PC-9 (cell line): ENCODE measurements around the gene PRR29.

Experiments
- EZH2 ChIP-seq: fragments of 200-600 bp; sonication (generic); IDR thresholded peaks from 2 replicates; pipeline ENCODE4 v1.8.0; 2017; ENCODE audit warnings: antibody characterized with exemption, low read depth
- TF ChIP-seq, protein P1 (sequence below): fragments of 200-600 bp; sonication (generic); conservative IDR thresholded peaks from 2 replicates; pipeline ENCODE4 v1.6.1; 2017; ENCODE audit warnings: mixed run types, antibody characterized with exemption, mild to moderate bottlenecking, moderate library complexity

DNA sequence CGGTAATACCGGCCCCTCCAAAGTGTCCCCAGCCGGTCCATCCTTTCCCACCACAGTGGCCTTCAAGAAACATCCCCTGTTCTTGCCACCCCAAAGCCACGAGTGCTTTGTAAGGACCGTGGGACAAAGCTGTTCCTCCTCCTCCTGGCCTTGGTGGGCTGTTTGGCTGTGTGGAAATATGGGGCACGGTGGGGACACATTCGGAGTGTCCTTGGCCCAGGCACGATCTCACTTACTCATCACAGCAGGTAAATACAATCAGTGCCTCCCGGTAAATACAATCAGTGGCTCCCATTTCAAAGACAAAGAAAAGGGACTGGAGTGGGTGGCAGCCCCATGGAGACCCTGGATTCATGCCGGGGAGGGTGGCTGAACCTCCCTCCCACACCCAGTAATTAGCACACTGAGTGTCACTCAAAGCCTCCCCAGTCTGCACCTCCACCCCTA, 35.8 kb upstream of the PRR29 start:
- TF ChIP-seq, protein P1, sequence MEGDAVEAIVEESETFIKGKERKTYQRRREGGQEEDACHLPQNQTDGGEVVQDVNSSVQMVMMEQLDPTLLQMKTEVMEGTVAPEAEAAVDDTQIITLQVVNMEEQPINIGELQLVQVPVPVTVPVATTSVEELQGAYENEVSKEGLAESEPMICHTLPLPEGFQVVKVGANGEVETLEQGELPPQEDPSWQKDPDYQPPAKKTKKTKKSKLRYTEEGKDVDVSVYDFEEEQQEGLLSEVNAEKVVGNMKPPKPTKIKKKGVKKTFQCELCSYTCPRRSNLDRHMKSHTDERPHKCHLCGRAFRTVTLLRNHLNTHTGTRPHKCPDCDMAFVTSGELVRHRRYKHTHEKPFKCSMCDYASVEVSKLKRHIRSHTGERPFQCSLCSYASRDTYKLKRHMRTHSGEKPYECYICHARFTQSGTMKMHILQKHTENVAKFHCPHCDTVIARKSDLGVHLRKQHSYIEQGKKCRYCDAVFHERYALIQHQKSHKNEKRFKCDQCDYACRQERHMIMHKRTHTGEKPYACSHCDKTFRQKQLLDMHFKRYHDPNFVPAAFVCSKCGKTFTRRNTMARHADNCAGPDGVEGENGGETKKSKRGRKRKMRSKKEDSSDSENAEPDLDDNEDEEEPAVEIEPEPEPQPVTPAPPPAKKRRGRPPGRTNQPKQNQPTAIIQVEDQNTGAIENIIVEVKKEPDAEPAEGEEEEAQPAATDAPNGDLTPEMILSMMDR = no peak
- no peak for TF ChIP-seq EZH2
